GM20000 (cell line): ENCODE measurements around the gene REPS2.

ENCODE experiments used
- DNase-seq: peaks from one replicate; pipeline ENCODE4 v3.0.0; 2012; ENCODE audit warnings: low spot score
- TF ChIP-seq, protein P1 (sequence below): IDR thresholded peaks from 2 replicates; pipeline ENCODE4 v1.5.1; 2012; ENCODE audit warnings: mild to moderate bottlenecking, control low read depth; ENCODE audit errors: extremely low read depth, missing control alignments

The REPS2 gene

DNA sequence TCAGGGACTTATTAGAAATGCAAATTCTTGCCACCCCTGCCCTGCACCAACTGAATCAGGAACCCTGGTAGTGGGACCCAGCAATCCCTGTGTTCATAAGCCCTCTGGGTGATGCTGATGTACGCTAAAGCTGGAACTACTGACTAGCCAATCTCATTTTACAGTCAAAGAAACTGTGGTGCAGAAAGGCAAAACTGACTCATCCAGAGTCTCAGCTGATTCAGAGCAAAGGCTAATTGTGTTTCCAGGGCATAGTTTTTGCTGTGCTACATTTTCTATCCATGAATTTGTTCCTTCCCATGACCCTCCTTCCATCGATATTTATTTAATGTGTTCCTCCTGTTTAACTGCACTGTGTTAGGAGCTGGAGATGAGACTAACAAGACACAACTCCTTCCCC is 207.5 kb downstream of the REPS2 start:
- TF ChIP-seq, protein P1, sequence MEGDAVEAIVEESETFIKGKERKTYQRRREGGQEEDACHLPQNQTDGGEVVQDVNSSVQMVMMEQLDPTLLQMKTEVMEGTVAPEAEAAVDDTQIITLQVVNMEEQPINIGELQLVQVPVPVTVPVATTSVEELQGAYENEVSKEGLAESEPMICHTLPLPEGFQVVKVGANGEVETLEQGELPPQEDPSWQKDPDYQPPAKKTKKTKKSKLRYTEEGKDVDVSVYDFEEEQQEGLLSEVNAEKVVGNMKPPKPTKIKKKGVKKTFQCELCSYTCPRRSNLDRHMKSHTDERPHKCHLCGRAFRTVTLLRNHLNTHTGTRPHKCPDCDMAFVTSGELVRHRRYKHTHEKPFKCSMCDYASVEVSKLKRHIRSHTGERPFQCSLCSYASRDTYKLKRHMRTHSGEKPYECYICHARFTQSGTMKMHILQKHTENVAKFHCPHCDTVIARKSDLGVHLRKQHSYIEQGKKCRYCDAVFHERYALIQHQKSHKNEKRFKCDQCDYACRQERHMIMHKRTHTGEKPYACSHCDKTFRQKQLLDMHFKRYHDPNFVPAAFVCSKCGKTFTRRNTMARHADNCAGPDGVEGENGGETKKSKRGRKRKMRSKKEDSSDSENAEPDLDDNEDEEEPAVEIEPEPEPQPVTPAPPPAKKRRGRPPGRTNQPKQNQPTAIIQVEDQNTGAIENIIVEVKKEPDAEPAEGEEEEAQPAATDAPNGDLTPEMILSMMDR = no peak
- DNase-seq = no peak

DNA sequence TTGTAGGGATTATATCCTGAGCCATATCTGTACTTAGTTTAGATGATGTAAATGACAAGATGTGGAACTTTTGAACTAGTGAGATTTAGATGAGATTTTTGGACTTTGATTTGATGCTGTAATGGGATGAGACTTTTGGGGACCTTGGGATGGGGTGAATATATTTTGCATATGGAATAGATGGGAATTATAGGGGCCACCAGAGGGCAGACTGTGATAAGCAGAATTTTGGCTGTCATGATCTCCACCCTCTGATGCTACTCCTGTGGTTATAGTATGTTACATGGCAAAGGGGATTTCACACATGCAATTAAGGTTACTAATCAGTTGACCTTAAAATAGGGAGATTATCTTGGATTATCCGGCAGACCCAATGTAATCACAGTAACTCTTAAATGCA is 214.5 kb downstream of the REPS2 start:
- TF ChIP-seq, protein P1 = no peak
- DNase-seq = no peak

DNA sequence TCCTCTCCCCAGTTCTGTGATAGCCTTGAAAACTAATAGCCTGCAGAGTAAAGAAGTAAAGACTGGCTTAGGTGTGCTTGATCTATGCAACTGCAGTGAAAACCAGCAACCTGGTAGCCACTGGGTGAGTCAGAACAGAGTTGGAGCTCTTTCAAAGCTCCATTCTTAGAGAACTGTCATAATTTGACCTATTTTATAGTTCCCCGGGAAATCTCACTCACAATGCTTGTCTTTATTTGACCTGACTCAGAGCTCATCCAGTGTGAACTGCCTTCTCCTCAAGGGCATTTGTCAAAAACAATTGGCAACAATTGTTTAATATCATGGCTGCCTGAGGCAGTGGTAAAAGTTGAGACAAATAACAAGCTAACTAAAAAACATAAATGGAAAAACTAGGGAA is 215.5 kb downstream of the REPS2 start:
- DNase-seq = no peak
- TF ChIP-seq, protein P1 = no peak

DNA sequence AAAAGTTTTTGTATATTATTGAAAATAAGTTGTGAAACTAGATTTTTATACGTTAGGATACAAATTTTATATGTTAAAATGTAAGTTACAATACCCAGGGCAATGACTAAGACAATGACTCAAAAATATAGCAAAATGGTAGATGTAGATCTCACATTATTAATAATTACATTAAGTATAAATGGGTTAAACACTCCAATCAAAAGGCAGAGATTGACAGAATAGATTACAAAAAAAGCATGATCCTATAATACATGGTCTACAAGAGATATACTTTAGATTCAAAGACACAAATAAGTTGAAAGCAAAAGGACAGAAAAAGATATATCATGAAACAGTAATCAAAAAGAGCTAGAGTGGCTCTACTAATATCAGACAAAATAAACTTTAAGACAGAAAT is 217.6 kb downstream of the REPS2 start:
- TF ChIP-seq, protein P1 = no peak
- DNase-seq = no peak

DNA sequence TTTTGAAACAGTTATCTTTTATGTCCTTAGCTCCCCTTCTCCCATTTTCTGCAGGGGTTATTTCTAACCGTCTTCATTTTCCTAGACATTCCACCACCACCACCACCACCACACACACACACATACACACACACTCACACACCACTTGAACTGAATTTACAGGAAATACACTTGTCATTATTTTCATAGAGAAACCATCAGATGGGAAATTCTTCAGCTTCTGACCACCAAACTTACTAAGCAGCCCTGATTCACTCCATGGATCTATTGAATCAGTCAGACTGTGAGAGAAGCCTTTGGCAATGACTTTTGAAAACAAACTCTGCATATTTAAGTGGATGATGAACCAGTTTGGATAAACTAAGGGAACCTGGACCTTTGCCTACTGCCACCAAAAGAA is 218.5 kb downstream of the REPS2 start:
- no peak for DNase-seq
- TF ChIP-seq, protein P1 = no peak

DNA sequence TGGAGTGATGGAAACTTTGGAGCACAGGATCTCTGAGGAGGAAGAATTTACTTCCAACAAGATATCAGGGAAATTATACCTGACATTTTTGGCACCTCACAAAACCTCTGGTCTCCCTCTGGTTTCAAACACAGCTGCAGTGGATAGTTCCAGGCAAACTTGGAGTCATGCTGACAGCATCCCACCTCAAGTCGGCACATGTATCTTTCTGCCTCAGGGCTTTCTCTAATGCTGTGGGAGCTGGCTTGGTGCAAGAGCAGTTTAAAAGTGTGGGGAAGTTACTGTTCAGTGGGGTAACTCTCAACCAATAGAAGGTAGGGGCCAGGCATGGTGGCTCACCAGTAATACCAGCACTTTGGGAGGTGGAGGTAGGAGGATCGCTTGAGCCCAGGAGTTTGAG is 221.5 kb downstream of the REPS2 start:
- TF ChIP-seq, protein P1 = no peak
- no peak for DNase-seq

DNA sequence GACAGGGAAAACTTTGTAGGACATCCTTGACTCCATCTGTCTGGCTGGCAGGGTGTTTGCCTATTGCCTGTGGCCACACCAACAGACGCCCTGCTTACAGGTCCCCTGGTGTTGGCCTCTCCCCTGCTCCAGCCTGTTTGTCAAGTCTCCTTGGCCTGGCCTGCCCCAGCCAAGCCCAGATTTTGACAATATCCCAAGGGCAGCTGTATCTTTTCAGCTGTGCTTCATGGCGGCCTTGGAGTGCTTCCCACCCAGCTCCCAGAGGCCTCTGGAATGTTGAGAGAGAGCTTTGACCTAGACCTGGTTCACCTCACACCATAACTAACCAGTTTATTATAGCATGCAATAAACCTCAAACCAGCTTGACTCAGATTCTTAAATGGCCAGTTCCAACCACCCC is 224.5 kb downstream of the REPS2 start:
- DNase-seq = no peak
- TF ChIP-seq, protein P1 = no peak
